Mesodermal cell (in vitro differentiated cells): ENCODE data around the gene MR1.
"Not testable (repeated sequence)": the region's sequence is repeated elsewhere in the genome, so short reads cannot be mapped to it uniquely, and the experiment has no call there.

Experiments used
- H3K27ac ChIP-seq: 2 replicates; pipeline ENCODE4 v1.7.0; 2013; ENCODE audit warnings: mild to moderate bottlenecking, low read depth, low read length, moderate library complexity; ENCODE audit not compliant: severe bottlenecking
- H3K36me3 ChIP-seq: 2 replicates; pipeline ENCODE4 v1.7.1; 2013; ENCODE audit warnings: mild to moderate bottlenecking, low read length, moderate library complexity; ENCODE audit not compliant: control insufficient read depth, insufficient read depth
- H3K4me1 ChIP-seq: one replicate; pipeline ENCODE4 v1.7.1; 2013; ENCODE audit warnings: mild to moderate bottlenecking, low read length; ENCODE audit not compliant: insufficient read depth, control insufficient read depth, poor library complexity, severe bottlenecking
- H3K4me3 ChIP-seq: 2 replicates; pipeline ENCODE4 v1.7.0; 2013; ENCODE audit warnings: low read length, control low read depth, mild to moderate bottlenecking; ENCODE audit not compliant: insufficient read depth, poor library complexity, severe bottlenecking; ENCODE audit errors: extremely low read depth
- H3K9me3 ChIP-seq: 2 replicates; pipeline ENCODE4 v1.7.1; 2013; ENCODE audit warnings: mild to moderate bottlenecking, low read length, moderate library complexity; ENCODE audit not compliant: control insufficient read depth
- whole genome bisulfite sequencing, 2 experiments: methylation state at CpG; one replicate each; pipeline ENCODE4 v1.1.5; 2013; ENCODE audit warnings: missing lambda C conversion rate in 2 of 2; ENCODE audit not compliant: insufficient coverage in 2 of 2; 5-methylcytosine and 5-hydroxymethylcytosine counted together

The MR1 gene

DNA sequence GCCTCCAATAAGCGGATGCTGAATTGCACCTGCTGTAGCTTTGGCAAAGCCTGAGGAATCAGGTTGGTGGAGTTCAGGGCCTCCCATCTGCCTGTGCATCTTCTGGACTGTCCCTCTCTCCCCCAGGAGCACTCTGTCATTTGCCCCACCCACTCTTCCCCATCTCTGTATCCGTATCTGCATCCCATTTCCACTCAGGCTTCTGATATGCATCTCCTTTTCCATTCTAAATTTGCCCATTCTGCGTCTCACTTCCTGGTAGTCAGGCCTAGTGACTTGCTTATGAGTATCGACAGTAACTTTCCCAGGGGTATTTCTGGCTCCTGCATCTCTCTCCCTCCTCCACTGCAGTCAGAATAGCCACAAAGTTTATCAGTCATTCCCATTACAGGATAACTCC lies 15.6 kb downstream of the MR1 start:
- H3K27ac ChIP-seq = no peak overlapping the region
- no peaks in the 10 kb centered on the region for H3K36me3 ChIP-seq
- peaks cover 6% of the 10 kb centered on the region for H3K4me1 ChIP-seq
- WGBS, 2 experiments = 74 to 92% methylated on average over 4 of the region's 4 CpGs
- no peak overlapping the region for H3K4me3 ChIP-seq
- H3K9me3 ChIP-seq = no peaks in the 10 kb centered on the region

GRCh38 chr1:181050922-181051321 lies 17.1 kb downstream of the MR1 start:
- Histone ChIP-seq H3K36me3 (no peaks in the 10 kb centered on the region), H3K4me1 (no peaks in the 10 kb centered on the region), H3K9me3 (no peaks in the 10 kb centered on the region), H3K4me3 (no peak overlapping the region), H3K27ac (no peak overlapping the region)

GRCh38 chr1:181056560-181056959 lies 22.8 kb downstream of the MR1 start:
- no peak overlapping the region for H3K27ac ChIP-seq
- H3K4me3 ChIP-seq = no peak overlapping the region
- no peaks in the 10 kb centered on the region for H3K36me3 ChIP-seq
- WGBS, 2 experiments = 77 to 83% methylated on average over 4 to 5 of the region's 6 CpGs
- no peaks in the 10 kb centered on the region for H3K9me3 ChIP-seq
- no peaks in the 10 kb centered on the region for H3K4me1 ChIP-seq

GRCh38 chr1:181057079-181057478 lies 23.3 kb downstream of the MR1 start:
- H3K36me3 ChIP-seq = no peaks in the 10 kb centered on the region
- no peak overlapping the region for H3K4me3 ChIP-seq
- H3K9me3 ChIP-seq = no peaks in the 10 kb centered on the region
- H3K4me1 ChIP-seq = no peaks in the 10 kb centered on the region
- no peak overlapping the region for H3K27ac ChIP-seq
- 83 to 100% methylated on average over 1 of the region's 3 CpGs for WGBS, 2 experiments

- Histone ChIP-seq H3K4me3 (no peak overlapping the region), H3K27ac (no peak overlapping the region), H3K36me3 (no peaks in the 10 kb centered on the region), H3K4me1 (no peaks in the 10 kb centered on the region), H3K9me3 (no peaks in the 10 kb centered on the region)
These were observed 25.7 kb downstream of the MR1 start for GRCh38 chr1:181059435-181059834.

- 88% methylated on average over 1 of the region's 1 CpG; no CpG with 5 or more reads in 1 of the 2 experiments for WGBS, 2 experiments
- no peaks in the 10 kb centered on the region for H3K9me3 ChIP-seq
- no peak overlapping the region for H3K27ac ChIP-seq
- H3K36me3 ChIP-seq = no peaks in the 10 kb centered on the region
- no peak overlapping the region for H3K4me3 ChIP-seq
- H3K4me1 ChIP-seq = no peaks in the 10 kb centered on the region
These were observed 26.3 kb downstream of the MR1 start for GRCh38 chr1:181060066-181060465.

DNA sequence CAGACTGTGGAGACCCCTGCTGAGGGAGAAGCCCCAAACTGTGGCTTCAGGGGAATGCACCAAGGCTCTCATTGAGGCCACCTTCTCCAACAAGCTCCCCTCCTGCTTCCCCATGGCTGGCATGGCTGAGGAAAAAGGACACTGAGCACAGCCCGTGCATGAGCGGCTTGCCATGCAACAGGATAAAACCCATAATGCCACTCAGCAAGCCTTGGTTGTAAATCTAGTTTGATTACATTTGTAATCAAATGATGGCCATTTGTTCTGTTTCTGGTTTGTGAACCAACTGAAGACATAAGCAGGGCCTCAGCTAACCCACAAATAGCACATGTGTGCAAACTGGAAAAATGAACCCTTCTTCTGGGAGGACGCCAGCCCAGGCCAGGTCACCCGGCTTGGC lies 27.2 kb downstream of the MR1 start:
- not testable (repeated sequence) for H3K4me1 ChIP-seq, H3K27ac ChIP-seq, H3K36me3 ChIP-seq, H3K4me3 ChIP-seq, H3K9me3 ChIP-seq
- WGBS, 2 experiments = no CpG with 5 or more reads among the region's 4 CpGs

DNA sequence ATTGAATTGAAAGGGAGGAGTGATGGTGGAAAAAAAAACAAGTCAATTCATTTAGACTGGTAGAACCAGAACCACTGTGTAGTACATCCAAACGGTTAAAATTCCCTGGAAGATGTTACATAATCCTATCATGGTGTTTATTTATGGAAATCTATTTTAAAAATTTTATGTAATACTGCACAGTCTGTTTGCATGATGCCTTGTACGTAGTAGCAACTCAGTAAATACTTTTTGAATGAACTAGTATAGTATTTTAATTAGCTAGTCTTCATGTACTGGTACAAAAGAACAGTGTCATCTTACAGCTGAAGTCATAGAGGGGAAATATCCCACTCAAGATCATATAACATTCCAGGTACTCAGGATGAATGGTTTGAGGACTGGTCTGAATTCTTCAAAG lies 27.7 kb downstream of the MR1 start:
- Histone ChIP-seq H3K4me1 (no peaks in the 10 kb centered on the region), H3K36me3 (no peaks in the 10 kb centered on the region), H3K27ac (no peak overlapping the region), H3K4me3 (no peak overlapping the region), H3K9me3 (no peaks in the 10 kb centered on the region)
- WGBS, 2 experiments = 100% methylated on average over 1 of the region's 2 CpGs; no CpG with 5 or more reads in 1 of the 2 experiments

DNA sequence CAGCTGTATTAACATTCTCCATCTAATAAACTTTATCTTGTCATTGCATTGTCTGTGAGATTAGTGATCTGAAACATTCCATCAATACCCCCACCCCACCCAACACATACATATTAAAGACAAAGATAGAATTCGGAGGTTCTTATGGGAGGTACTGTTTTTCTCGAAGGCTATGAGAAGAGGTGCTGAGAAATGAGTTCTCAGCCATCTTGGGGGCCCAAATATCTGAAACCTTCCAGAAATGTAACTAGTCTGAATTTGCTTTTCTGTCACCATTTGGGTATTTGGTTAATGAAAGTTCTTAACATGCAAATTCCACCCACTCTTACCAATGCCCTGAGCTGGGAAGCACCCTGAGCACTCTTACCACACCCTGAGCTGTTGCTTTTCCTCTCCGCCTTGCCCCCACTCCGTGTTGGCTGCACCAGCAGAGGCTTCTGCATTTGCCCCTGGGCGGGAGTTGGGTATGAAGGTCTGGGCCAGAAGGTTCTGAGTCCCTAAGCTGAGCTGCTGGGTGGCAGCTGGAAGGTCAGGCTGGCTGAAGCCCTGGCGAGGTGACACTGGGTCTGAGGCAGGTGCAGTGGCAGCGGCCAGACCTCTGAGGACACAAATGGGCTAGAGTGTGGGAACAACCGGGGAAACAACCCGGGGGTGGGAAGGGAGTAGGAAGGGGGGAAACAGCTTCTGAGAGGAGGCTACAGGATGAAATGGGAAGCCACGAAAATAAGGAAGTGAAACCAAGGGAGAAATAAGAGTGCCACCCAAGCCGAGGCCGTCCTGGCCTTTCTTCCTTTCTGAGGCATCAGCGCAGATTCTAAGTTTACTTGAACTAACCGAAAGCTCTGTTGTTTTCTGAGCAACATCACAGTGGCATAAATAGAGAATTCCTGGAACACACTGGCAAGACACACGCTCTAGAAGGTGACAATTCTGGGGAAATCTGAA lies 28.4 kb downstream of the MR1 start:
- H3K36me3 ChIP-seq = no peaks in the 10 kb centered on the region
- no peak overlapping the region for H3K27ac ChIP-seq
- 88 to 91% methylated on average over 12 to 13 of the region's 15 CpGs for whole genome bisulfite sequencing, 2 experiments

DNA sequence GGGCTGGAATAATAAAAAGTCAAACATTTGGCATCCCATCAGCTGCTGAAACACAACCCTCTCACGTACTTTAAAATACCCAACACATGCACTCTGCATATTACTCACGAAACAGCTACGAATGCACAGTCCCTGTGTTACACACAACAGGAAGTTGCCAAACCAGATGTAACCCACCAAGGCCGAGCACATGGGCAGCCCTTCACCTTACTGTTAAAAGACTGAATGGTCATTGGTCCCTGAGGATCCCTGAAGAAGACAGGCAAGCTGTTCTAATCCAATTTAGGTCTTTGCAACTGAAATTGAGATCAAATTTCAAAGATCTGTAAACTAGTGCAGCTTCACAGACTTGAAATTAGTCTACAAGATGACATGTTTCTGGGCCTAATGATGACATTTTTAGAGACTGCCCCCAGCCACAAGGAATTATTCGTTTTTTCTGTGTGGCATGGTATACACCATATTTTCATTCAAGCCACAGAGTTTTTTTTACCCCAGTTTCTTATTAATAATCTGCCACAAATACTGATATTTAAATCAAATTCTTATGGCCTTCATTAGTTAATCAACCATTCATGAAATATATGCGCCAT lies 29.1 kb downstream of the MR1 start:
- no peaks in the 10 kb centered on the region for H3K4me1 ChIP-seq
- H3K9me3 ChIP-seq = no peaks in the 10 kb centered on the region
- 92 to 94% methylated on average over 5 to 6 of the region's 6 CpGs for WGBS, 2 experiments
- H3K27ac ChIP-seq = no peak overlapping the region
- H3K4me3 ChIP-seq = no peak overlapping the region
- H3K36me3 ChIP-seq = no peaks in the 10 kb centered on the region

More for the DNA sequence above, 28.4 kb downstream of the MR1 start:
- Histone ChIP-seq H3K4me3 (no peak overlapping the region), H3K4me1 (no peaks in the 10 kb centered on the region), H3K9me3 (no peaks in the 10 kb centered on the region)

- Histone ChIP-seq H3K4me3 (no peak overlapping the region), H3K36me3 (no peaks in the 10 kb centered on the region), H3K9me3 (no peaks in the 10 kb centered on the region), H3K4me1 (no peaks in the 10 kb centered on the region), H3K27ac (no peak overlapping the region)
- WGBS, 2 experiments = 50 to 67% methylated on average over 2 to 4 of the region's 6 CpGs
These were observed 30.3 kb downstream of the MR1 start for GRCh38 chr1:181064011-181064623.
